Activated T-helper 2 cell treated with anti-CD3 and anti-CD28 coated beads, Interferon-gamma antibody, Interleukin-2, Interleukin-4, amounts not matched to agents 10 μg/mL and 5 μg/mL and 100 μg/mL, durations not matched to agents 14 hours and 24 hours and 36 hours (primary cell): ENCODE measurements around the gene RPS3. TPM values are rescaled to one million over a fixed set of nuclear protein-coding genes. Genes with fewer than 3 reads are reported as not detected.
A peak's percentile ranks its signal among the peaks of the same experiment; 100 is the strongest.
"Not testable (repeated sequence)": the region's sequence is repeated elsewhere in the genome, so short reads cannot be mapped to it uniquely, and the experiment has no call there.

Experiments used
- DNase-seq: peaks from one replicate; pipeline ENCODE4 v3.0.0; 2021; ENCODE audit warnings: low spot score
- H3K27ac Mint-ChIP-seq: one replicate; pipeline ENCODE4 v1.8.0; 2021; ENCODE audit warnings: mixed read lengths
- H3K27me3 Mint-ChIP-seq: one replicate; pipeline ENCODE4 v1.8.0; 2021; ENCODE audit warnings: low read depth, mixed read lengths
- H3K36me3 Mint-ChIP-seq: one replicate; pipeline ENCODE4 v1.8.0; 2021; ENCODE audit warnings: low read depth, mixed read lengths
- H3K4me1 Mint-ChIP-seq: one replicate; pipeline ENCODE4 v1.8.0; 2021; ENCODE audit warnings: low read depth, mixed read lengths
- H3K4me3 Mint-ChIP-seq: one replicate; pipeline ENCODE4 v1.8.0; 2021; ENCODE audit warnings: low read depth, mild to moderate bottlenecking, moderate library complexity, mixed read lengths
- H3K9me3 Mint-ChIP-seq: one replicate; pipeline ENCODE4 v1.8.0; 2021; ENCODE audit warnings: mixed read lengths
- intact Hi-C: fragments of 100-400 bp; cut with micrococcal nuclease; formaldehyde crosslinking; loops from one replicate; pipeline ENCODE4 v1.15.1; 2023
- total RNA-seq: library from RNA; stranded (reverse); gene quantifications from 2 replicates; pipeline ENCODE4 v1.2.3, GENCODE V29; 2022

Gene RPS3
- total RNA-seq = 3,460 and 3,552 TPM in 2 replicates

- intact Hi-C loops = no loop called here
- peak within 1 kb of the TSS; percentile 98 for H3K4me3 Mint-ChIP-seq
- H3K36me3 Mint-ChIP-seq = peaks cover 54% of the 10 kb centered on the region
- peaks cover 39% of the 10 kb centered on the region for H3K4me1 Mint-ChIP-seq
- DNase-seq = peak; percentile 84
- peaks cover 3% of the 10 kb centered on the region for H3K27me3 Mint-ChIP-seq
- peak within 1 kb of the TSS; percentile 98 for H3K27ac Mint-ChIP-seq
- no peaks in the 10 kb centered on the region for H3K9me3 Mint-ChIP-seq
Observed at GRCh38 chr11:75399344-75400145, at the start of gene RPS3. Gene RPS3, plus strand, starts transcription at chr11:75399518. Its CDS starts 30 bp downstream, at chr11:75399548.

- H3K9me3 Mint-ChIP-seq = no peaks in the 10 kb centered on the region
- H3K27ac Mint-ChIP-seq = no peak overlapping the region
- peaks cover under 1% of the 10 kb centered on the region for H3K27me3 Mint-ChIP-seq
- peak overlapping the region; percentile 67 for H3K4me3 Mint-ChIP-seq
- H3K36me3 Mint-ChIP-seq = no peaks in the 10 kb centered on the region
- H3K4me1 Mint-ChIP-seq = peaks cover 39% of the 10 kb centered on the region
- DNase-seq = no peak
- intact Hi-C loops = no loop called here
Observed at GRCh38 chr11:75349521-75350116, 49.7 kb upstream of the RPS3 start.

- peak overlapping the region; percentile 59 for H3K27ac Mint-ChIP-seq
- peak overlapping the region; percentile 75 for H3K4me3 Mint-ChIP-seq
- H3K4me1 Mint-ChIP-seq = peaks cover 38% of the 10 kb centered on the region
- no peaks in the 10 kb centered on the region for H3K9me3 Mint-ChIP-seq
- H3K27me3 Mint-ChIP-seq = peaks cover 1% of the 10 kb centered on the region
- no peaks in the 10 kb centered on the region for H3K36me3 Mint-ChIP-seq
- intact Hi-C loops = no loop called here
- no peak for DNase-seq
Observed at GRCh38 chr11:75350122-75350742, 49.1 kb upstream of the RPS3 start.

GRCh38 chr11:75350743-75351540 lies 48.4 kb upstream of the RPS3 start:
- H3K4me1 Mint-ChIP-seq = peaks cover 33% of the 10 kb centered on the region
- H3K27ac Mint-ChIP-seq = peak overlapping the region; percentile 59
- peaks cover 1% of the 10 kb centered on the region for H3K27me3 Mint-ChIP-seq
- DNase-seq = no peak
- H3K36me3 Mint-ChIP-seq = no peaks in the 10 kb centered on the region
- H3K9me3 Mint-ChIP-seq = no peaks in the 10 kb centered on the region
- peak overlapping the region; percentile 75 for H3K4me3 Mint-ChIP-seq
- intact Hi-C loops = no loop called here

- Mint-ChIP-seq H3K27ac (peak within 1 kb of the TSS; percentile 69), H3K9me3 (no peaks in the 10 kb centered on the region), H3K27me3 (peaks cover 3% of the 10 kb centered on the region), H3K36me3 (no peaks in the 10 kb centered on the region), H3K4me3 (peak within 1 kb of the TSS; percentile 82), H3K4me1 (peaks cover 29% of the 10 kb centered on the region)
- DNase-seq = no peak
- intact Hi-C loops = no loop called here
Observed at GRCh38 chr11:75351541-75351790, 47.9 kb upstream of the RPS3 start, which contains the start of gene ARRB1. Gene ARRB1, minus strand, starts transcription at chr11:75351661. Its CDS starts 54 bp downstream, at chr11:75351607.

- Mint-ChIP-seq H3K27ac (peak overlapping the region; percentile 69), H3K4me1 (peaks cover 25% of the 10 kb centered on the region)
- intact Hi-C loops = no loop called here
Observed at GRCh38 chr11:75351791-75352587, 47.3 kb upstream of the RPS3 start.

GRCh38 chr11:75352588-75353206 lies 46.6 kb upstream of the RPS3 start:
- intact Hi-C loops = no loop called here
- no peak for DNase-seq
- Mint-ChIP-seq H3K4me3 (peak overlapping the region; percentile 82), H3K27ac (peak overlapping the region; percentile 50), H3K27me3 (peaks cover 9% of the 10 kb centered on the region), H3K4me1 (peaks cover 25% of the 10 kb centered on the region), H3K36me3 (no peaks in the 10 kb centered on the region), H3K9me3 (no peaks in the 10 kb centered on the region)

More at GRCh38 chr11:75351791-75352587, 47.3 kb upstream of the RPS3 start:
- no peaks in the 10 kb centered on the region for H3K36me3 Mint-ChIP-seq
- peak overlapping the region; percentile 82 for H3K4me3 Mint-ChIP-seq
- peak; percentile 57 for DNase-seq
- H3K9me3 Mint-ChIP-seq = no peaks in the 10 kb centered on the region
- H3K27me3 Mint-ChIP-seq = peaks cover 5% of the 10 kb centered on the region

- no peaks in the 10 kb centered on the region for H3K9me3 Mint-ChIP-seq
- DNase-seq = no peak
- peaks cover 20% of the 10 kb centered on the region for H3K4me1 Mint-ChIP-seq
- H3K4me3 Mint-ChIP-seq = no peak overlapping the region
- peaks cover 15% of the 10 kb centered on the region for H3K27me3 Mint-ChIP-seq
- no peak overlapping the region for H3K27ac Mint-ChIP-seq
- intact Hi-C loops = no loop called here
- no peaks in the 10 kb centered on the region for H3K36me3 Mint-ChIP-seq
Observed at GRCh38 chr11:75355051-75355450, 44.3 kb upstream of the RPS3 start.

GRCh38 chr11:75356613-75357012 lies 42.7 kb upstream of the RPS3 start:
- H3K9me3 Mint-ChIP-seq = no peaks in the 10 kb centered on the region
- no peak overlapping the region for H3K4me3 Mint-ChIP-seq
- no peak overlapping the region for H3K27ac Mint-ChIP-seq
- H3K36me3 Mint-ChIP-seq = no peaks in the 10 kb centered on the region
- intact Hi-C loops = no loop called here
- peaks cover 15% of the 10 kb centered on the region for H3K27me3 Mint-ChIP-seq
- H3K4me1 Mint-ChIP-seq = peaks cover 12% of the 10 kb centered on the region
- no peak for DNase-seq

- H3K9me3 Mint-ChIP-seq, H3K4me1 Mint-ChIP-seq, H3K27ac Mint-ChIP-seq, DNase-seq, H3K4me3 Mint-ChIP-seq, intact Hi-C loops, H3K36me3 Mint-ChIP-seq: not testable (repeated sequence)
- peaks cover 18% of the 10 kb centered on the region for H3K27me3 Mint-ChIP-seq
Observed at GRCh38 chr11:75362285-75362684, 37.0 kb upstream of the RPS3 start.

GRCh38 chr11:75365711-75366181 lies 33.6 kb upstream of the RPS3 start:
- H3K27ac Mint-ChIP-seq = peak overlapping the region; percentile 17
- H3K4me1 Mint-ChIP-seq = peaks cover 11% of the 10 kb centered on the region
- no peaks in the 10 kb centered on the region for H3K9me3 Mint-ChIP-seq
- H3K4me3 Mint-ChIP-seq = no peak overlapping the region
- peaks cover 8% of the 10 kb centered on the region for H3K27me3 Mint-ChIP-seq
- H3K36me3 Mint-ChIP-seq = peaks cover 4% of the 10 kb centered on the region
- DNase-seq = no peak
- intact Hi-C loops = no loop called here
